ENCODE data around the gene TIMM22.
"Not testable (repeated sequence)": the region's sequence is repeated elsewhere in the genome, so short reads cannot be mapped to it uniquely, and the experiment has no call there.

Gene TIMM22

DNA sequence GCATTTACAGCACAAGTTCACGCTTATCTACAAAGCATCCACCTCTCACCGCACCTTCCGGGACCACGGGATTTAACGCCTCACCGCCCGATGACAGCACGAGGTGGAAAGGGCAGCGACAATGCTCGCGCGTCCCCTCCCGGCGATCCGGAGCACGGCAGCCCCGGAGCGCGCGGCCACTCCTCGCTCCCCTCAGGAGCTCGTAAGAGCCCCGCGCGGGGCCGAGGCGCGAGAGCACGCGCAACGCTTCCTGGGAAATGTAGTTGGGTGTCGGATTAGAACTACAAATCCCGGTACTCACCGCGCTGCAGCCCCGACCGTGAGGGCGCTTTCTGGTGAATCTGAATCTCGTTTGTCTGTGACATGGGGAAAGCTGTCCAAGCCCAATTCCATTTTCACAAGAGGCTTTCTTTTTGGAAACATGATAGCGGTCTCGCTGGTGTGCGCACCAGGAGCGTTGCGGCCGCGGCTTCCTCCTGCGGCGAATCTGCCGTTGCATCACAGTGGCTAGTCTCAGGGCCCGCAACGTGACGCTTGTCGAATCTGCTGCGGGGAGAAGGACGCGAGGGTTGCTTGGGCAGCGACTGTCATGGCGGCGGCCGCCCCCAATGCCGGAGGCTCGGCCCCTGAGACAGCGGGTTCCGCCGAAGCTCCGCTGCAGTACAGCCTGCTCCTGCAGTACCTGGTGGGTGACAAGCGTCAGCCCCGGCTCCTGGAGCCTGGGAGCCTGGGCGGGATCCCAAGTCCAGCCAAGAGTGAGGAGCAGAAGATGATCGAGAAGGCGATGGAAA is at the start of gene TIMM22:
Gene TIMM22, plus strand, starts transcription at position 576 of the 791 bp plus-strand sequence. Its CDS starts 14 bp downstream, at position 590.
- peak; percentile 93 to 98 for DNase-seq

DNA sequence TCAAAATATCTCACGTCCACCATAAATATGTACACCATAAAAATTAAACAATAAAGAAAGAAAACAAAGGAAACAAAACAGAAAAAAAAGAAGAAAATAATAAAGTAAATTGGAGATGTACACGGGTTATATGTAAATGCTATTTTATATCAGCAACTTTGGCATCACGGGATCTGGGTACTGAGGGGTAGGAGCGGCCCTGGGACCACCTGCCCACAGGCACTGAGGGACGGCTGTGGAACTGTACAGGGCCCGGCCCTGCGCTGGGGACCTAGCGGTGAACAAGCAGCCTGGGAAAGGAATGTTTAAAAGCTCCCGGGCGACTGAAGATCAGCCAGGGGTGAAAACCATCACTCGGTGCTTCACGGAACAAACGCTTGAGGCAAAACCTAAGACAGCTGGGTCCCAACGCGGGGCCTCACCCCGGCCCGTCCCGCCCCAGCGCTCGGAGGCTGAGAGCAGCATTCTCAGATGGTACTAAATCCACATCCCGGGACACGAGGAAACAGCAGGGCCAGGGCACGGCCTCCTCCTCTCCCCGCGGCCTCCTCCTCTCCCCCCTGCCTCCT is 48.6 kb upstream of the TIMM22 start:
- no peak for DNase-seq

DNA sequence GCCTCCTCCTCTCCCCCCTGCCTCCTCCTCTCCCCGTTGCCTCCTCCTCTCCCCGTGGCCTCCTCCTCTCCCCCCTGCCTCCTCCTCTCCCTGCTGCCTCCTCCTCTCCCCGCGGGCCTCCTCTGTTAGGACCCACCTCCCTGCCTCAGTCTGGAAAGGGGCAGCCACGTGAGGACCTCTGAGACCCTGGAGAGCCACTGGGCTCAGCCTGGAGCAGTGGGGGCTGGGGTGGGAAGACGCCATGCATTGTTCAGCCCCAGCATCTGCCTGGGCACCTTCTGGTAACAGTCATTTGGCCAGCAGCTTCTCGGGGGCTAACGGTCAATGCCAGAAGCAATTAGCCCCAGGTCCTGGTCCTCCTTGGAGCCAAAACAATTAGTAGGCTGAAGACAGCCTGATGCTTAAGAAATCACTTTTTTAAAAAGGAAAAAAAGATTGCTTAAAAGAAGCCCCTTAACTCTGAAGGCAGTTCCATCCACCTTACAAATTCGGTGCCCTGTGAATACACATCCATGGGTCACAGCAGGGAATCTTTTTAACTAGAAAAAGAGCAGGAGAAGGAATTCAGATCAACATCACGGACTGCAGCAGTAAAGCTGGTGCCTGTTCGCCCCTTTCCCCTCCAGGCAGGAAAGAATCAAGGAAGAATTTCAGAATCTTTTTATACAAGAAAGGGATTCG is 47.2 kb upstream of the TIMM22 start:
- no peak for DNase-seq

DNA sequence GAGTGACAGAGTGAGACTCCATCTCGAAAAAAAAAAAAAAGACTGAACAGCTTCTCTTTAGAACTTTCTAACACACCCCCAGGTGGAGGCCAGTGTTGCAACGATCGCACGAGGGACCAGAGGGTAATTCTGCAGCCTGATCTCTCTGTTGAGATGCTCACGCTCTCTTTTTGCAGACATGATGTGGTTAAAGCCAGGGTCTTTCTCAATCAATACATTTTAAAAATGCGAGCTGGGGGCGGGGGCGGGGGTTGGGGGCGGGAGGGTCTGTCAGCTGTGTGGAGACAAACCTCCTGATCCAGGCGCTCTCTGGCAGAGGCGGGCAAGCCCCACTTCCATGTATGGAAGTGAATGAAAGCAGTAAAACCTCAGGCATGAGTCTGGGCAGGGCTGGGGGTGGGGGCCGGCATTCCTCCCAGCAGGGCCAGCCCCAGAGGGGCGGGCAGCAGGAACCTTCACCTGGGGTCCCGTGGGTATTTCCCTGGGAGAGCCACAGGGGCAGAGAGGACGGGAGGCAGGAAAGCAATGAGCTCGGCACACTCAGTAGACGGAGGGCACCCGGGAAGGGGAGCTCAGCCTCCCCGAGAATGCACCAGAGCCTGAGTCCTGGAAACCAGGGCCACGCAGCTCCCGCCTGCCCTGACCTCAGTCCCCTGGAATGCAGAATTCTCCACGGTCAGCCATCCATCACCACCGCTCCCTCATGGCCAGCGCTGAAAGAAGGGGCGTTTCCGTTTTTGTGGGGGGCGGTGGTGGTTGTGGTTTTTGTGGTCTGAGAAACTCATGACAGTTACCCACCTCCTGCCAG is 45.4 kb upstream of the TIMM22 start:
- no peak for DNase-seq

DNA sequence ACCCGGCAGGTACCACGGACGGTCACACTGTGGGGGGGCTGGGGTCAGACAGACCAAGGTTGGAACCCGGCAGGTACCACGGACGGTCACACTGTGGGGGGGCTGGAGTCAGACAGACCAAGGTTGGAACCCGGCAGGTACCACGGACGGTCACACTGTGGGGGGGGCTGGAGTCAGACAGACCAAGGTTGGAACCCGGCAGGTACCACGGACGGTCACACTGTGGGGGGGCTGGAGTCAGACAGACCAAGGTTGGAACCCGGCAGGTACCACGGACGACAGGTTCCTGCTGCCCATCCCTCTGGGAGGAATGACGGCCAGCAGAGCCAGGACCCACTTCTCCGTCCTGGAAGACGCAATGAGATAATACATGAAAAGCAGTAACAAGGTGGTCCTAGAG is 44.3 kb upstream of the TIMM22 start:
- not testable (repeated sequence) for DNase-seq

DNA sequence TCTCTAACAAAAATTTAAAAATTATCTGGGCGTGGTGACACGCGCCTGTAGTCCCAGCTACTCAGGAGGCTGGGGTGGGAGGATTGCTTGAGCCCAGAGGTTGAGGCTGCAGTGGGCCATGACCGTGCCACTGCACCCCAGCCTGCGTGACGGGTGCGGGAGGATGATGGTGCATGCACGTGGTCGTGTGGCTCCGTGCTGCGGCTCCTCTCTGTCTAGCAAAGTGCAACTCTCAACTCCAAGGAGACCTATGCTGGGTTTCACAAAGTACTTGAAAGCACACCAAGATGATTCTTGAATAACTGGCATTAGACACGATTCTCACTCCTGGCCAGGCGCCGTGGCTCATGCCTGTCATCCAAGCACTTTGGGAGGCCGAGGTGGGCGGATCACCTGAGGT is 43.2 kb upstream of the TIMM22 start:
- DNase-seq = no peak

DNA sequence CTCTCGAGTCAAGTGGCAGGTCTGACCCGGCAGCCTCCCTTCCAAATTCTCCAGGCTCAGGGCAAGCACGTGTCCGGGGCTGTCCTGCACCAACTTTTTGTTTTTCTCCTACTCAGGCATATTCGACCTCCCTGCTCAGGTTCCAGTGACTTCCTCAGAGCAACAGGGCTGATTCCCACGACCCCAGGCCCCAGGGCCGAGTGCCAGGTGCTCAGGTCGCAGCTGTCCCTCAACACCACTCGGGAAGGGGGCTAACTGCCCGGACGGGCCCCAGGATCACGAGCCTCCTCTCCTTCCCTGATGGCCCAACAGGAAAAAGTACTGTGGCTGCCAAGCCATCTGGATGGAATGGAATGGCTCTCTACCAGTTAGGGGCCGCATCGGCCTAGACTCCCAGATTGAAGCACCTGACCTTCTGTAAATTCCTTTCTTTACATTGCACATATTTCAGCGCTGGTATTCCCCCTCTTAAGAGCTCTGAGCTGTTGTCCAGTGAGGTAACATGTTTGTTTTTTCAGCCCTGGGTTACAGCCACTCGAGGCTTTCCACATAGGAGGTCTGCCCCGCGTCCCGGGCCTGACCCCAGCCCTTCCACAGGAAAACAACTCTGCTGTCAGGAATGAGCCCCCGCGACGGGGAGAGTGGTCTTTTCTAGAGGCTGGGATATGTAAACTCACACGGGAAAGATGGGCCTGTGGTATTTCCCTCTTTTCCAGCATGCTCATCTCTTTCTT is 42.3 kb upstream of the TIMM22 start:
- DNase-seq = no peak

DNA sequence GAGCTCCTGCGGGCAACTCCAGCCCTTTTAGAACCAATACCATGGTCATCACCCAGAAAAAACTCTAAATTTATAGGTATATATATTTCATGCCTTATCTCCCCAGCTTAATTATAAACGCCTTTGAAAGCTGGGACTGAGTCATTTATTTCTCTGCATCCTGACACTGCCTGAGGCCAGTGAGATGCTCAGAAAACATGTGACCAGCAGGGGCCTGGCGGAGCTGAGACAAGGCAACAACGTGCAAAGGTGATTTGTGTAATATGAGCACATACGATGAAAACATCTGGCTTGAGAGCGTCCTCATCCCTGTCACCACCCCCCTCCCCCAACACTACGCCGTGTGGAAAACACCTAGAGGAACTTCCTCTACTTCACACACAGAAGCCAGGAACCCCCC is 40.0 kb upstream of the TIMM22 start:
- no peak for DNase-seq

DNA sequence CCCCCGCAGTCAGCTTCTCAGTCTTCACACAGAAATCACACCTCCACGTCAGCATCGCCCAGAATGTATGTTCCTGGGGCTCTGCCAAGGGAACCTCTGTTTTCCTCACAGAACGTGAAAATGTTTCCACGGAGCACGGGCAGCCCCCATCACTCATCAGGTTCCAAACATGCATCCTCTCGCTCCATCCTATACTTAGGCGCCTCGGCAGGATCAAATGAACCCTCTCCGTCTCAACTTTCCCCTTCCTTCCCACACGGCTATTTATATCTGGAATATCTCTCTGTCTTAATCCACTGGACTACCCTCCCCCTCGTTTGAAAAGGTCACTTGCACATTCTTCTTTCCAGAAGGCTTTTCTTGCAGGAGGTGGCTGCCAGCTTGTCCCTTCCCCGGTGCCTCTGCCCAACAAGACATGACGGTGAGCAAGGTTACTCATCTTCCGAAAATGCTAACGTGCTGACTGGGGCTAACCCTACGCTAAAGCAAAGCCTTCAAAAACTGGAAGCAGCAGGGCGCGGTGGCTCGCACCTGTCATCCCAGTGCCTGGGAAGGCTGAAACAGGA is 39.0 kb upstream of the TIMM22 start:
- no peak for DNase-seq

DNA sequence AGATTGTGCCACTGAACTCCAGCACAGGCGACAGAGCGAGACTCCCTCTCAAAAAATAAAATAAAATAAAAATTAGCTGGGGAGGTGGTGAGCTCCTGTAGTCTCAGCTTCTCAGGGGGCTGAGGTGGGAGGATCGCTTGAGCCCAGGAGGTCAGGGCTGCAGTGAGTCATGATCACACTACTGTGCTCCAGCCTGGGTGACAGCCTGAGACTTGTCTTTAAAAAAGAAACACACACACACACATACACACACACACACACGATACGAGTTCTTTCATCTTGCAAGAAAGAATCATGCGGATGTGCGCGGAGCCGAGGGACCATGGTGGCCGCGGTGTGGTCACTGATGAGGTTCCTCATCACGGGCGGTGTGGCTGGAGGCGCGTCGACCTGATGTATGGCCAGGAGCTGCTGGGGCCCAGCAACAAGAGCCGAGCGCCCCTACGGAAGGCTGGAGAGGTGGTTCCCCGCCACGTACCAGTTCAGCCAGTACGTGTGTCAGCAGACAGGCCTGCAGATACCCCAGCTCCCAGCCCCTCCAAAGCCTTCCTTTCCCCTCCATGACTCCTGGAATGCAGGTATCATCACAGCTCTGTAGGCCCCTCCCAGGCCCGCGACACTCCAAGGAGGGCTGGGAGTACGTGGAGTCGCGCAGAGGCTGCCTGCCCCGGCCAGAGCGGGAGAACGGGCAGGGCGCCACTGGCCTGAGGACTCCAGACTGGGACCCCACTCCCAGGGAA is 38.0 kb upstream of the TIMM22 start:
- DNase-seq = no peak

DNA sequence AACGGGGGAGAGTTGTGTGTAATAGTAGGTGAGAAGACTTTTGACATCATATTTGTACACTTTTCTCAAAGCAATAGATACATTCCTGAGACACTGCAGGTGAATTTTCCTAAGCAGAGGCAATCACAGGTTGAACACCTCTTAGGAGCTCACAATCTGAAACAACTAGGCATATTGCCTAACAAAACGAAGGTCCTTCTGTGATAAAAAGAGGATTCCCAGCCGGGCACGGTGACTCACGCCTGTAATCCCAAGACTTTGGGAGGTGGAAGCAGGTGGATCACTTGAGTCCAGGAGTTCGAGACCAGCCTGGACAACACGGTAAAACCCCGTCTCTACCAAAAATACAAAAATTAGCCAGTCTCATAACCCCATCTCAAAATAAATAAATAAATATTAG is 34.8 kb upstream of the TIMM22 start:
- no peak for DNase-seq

DNA sequence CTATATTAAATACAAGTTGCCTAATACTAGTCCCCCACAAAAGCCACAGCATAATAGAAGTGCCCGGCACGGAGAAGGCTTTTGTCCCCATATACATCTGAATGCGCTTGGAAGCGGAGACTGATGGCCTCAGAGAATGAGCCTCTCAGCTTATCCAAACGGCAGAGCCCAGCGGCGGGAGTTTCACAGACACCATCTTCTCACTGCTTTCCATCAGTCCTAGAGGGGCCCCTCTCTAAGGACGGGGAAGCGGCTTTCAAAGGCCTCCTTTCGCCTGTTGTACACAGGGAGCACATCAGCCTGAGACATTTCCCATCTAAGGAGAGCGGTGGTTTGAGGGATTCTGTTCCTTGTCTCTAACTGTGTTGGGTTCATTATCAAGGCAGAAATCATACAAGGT is 34.3 kb upstream of the TIMM22 start:
- no peak for DNase-seq

DNA sequence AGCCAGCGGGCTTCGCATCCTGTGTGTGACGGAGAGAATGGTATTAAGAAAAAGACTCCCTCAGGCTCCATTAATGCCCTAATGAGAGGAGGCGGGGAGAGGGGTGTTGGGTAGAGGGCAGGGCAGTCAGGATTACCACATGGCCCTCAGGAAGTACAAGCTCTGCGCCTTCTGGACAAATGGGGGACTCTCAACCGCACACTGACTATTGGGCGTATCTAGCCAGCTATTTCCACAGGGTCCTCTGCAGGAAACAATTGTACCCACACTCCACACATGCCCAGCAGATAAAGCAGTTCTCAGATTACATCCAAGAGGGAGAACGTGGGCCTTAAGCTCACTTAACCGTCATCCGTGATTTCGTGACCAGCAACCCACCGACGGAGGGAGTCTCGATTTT is 32.1 kb upstream of the TIMM22 start:
- DNase-seq = no peak

DNA sequence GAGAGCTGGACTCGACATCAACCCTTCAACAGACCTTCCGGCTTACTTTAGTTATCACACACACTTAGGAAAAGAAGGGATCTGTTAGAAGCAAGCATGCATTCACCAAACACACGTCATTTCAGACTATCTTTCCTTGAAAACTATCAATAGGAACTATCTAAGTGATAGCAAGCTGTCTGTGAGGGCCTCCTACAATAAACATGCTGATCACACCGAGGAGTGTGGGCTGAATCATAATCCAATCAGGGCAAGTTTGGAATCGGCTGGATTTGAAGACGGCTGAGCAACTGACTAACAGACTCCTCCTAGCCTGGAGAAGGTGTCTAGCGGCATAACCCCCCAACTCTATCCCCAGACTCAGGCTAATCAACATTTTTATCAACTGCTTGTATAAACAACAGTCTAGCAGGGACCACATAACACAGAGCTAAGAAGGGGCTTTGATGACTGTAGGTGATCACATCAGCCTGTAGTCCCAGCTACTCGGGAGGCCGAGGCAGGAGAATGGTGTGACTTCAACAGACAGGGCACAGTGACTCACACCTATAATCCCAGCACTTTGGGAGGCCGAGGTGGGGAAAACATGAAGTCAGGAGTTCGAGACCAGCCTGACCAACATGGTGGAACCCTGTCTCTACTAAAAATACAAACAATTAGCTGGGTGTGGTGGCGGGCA is 31.5 kb upstream of the TIMM22 start:
- DNase-seq = no peak

DNA sequence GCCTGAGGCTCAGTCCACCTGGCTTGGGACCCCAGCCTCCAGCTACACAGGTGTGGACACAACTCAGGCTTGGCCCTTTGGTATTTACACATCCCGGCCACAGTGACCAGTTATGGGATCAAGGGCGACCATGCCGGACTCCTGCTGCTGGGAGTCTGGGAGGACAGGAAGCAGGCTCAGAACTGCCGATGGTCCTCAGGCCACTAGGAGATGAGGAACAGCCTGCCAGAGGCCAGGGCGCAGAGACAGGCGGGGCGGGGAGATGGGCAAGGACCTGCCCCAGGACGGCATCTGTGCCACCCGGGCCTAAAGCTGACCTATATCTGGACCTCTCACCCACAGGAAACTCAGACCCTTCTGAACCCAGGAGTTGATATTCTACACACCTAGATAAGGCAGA is 29.8 kb upstream of the TIMM22 start:
- DNase-seq = no peak

DNA sequence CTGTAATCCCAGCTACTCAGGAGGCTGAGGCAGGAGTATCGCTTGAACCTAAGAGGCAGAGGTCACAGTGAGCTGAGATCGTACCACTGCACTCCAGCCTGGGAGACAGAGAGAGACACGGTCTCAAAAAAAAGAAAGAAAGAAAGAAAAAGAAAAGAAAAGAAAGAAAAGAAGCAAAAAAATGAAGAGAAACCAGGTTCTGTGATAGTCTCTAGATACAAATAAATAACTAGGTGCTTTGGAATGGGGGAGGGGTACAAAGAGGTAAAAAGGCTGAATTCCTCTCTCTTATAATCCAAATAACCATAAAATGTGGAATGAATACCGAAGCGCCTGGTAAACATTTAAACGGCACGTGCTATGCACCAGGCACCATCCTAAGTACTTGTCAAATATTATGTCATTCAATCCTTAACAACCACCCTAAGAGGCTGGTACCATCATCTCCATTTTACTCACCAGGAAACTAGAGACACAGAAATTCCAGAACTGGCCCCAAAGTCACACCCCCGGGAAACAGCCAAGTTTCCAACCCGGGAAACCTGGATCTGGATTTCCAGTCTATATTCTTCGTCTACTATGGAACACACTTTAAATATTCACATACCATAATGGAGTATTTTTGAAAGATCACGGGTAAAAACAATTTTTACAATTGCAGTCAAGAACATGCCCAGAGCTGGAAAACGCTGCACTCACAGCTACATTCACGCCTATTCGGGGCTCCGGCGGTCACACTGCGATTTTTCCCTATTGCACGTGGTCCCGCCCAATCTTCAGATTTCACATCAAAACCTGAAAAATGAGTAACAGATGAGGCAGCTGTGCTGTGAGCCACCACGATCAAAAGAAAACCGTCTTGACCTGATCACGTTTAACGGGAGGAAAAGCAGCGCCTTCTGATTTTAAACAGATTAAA is 27.9 kb upstream of the TIMM22 start:
- DNase-seq = no peak

DNA sequence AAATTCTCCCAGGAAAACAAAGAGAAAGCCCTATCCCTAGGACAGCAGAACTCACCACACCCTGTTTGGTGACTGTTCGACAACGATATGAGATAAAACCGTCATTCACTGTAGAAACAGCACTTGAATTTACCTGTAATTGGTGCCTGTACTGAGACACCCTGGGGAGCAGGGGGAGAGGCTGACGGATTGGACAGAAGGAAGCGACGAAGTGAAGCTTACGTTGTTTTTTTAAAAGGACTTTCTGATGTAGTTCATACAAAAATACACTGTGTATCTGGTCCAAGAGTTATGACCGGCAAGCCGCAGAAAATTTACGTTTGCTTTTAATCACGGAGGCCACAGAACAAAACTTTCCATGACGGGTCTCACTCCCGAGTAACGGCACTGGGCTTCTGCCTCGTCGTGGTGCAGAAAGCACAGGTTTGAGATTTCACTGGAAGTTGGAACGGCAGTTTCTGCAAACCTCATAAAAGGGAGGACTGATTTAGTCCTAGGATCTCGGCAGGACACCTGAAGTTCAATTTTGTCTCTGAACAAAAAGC is 27.0 kb upstream of the TIMM22 start:
- no peak for DNase-seq

DNA sequence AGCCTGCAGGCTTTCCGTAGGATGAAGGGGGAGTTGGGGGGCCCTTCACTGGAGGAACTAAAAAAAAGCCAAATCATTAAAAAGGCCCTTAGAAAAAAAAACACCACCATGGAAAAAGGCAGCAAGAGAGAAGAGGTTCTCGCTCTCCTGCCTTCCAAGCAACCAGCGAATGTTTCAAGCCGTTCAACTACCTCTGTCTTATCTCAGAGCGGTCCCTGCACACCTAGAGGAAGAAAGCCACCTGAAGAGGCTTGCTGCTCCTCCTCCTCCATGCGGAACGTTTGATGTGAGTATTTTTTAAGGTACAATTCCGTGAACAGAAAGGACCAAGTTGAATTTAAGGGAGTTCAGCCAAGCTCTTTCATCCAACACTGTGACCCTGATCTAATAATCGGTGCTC is 26.6 kb upstream of the TIMM22 start:
- DNase-seq = no peak

DNA sequence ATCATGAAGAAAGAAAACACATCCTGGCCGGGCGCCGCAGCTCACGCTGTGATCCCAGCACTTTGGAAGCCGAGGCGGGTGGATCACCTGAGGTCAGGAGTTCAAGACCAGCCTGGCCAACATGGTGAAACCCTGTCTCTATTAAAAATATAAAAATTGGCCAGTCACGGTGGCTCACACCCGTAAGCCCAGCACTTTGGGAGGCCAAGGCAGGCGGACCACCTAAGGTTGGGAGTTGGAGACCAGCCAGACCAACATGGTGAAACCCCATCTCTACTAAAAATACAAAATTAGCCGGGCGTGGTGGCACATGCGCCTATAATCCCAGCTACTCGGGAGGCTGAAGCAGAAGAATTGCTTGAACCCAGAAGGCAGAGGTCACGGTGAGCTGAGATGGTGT is 25.1 kb upstream of the TIMM22 start:
- DNase-seq = not testable (repeated sequence)

DNA sequence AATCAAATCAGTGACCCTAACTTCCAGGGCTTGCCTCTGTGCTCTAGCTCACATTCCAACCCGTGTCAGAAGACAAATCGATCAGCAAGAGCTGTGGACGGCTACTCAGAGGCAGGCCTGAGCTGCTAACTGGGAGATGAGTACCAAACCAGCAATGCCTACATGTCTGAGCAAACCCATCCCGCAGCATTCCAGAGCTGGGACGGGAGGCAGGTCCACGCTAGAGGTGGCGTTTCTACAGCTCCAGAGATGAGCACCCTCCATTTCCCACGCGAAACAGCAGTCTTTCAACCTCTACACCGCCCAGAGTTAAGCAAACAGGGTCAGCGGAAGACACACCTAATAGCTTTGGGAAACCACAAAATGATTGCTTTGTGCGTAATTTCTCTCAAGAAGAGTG is 23.9 kb upstream of the TIMM22 start:
- no peak for DNase-seq

All from NCI-H446 (cell line).